Esophagus mucosa (tissue), 1 donor: ENCODE data around the gene IPPK. TPM values are rescaled to one million over a fixed set of nuclear protein-coding genes. Genes with fewer than 3 reads are reported as not detected.

Source experiments
- ATAC-seq: fragments of 200-7000 bp; cut with Tn5 transposase; one replicate; pipeline ENCODE4 v1.9.1; 2020
- total RNA-seq: library from RNA; stranded (reverse); gene quantifications from one replicate; pipeline ENCODE4 v1.2.4, GENCODE V29; 2023
- donor health status: DM: yes; HTN: yes; CAD: no.

The IPPK gene
- total RNA-seq, 1 donor from 2014 or later: 37.6 TPM

- ATAC-seq: no peak
Observed at GRCh38 chr9:92655896-92656536, 13.9 kb downstream of the IPPK start.

- ATAC-seq: no peak
Observed at GRCh38 chr9:92655366-92655765, 14.6 kb downstream of the IPPK start.

GRCh38 chr9:92654481-92655301 lies 15.2 kb downstream of the IPPK start:
- ATAC-seq: peak; percentile 97

GRCh38 chr9:92652461-92652860 lies 17.5 kb downstream of the IPPK start:
- no peak for ATAC-seq

- no peak for ATAC-seq
Observed at GRCh38 chr9:92650839-92651621, 18.9 kb downstream of the IPPK start.

GRCh38 chr9:92650296-92650695 lies 19.6 kb downstream of the IPPK start:
- ATAC-seq: no peak

- ATAC-seq: peak; percentile 9
Observed at GRCh38 chr9:92649007-92649406, 20.9 kb downstream of the IPPK start.

GRCh38 chr9:92648474-92648971 lies 21.4 kb downstream of the IPPK start:
- peak; percentile 5 for ATAC-seq

- no peak for ATAC-seq
Observed at GRCh38 chr9:92647671-92648473, 22.1 kb downstream of the IPPK start.

- ATAC-seq: no peak
Observed at GRCh38 chr9:92645041-92645440, 24.9 kb downstream of the IPPK start.

- ATAC-seq: no peak
Observed at GRCh38 chr9:92644278-92644677, 25.7 kb downstream of the IPPK start.

- no peak for ATAC-seq
Observed at GRCh38 chr9:92642564-92642963, 27.4 kb downstream of the IPPK start.

- no peak for ATAC-seq
Observed at GRCh38 chr9:92642041-92642451, 27.9 kb downstream of the IPPK start.

GRCh38 chr9:92641092-92641809 lies 28.7 kb downstream of the IPPK start:
- no peak for ATAC-seq

- no peak for ATAC-seq
Observed at GRCh38 chr9:92640398-92641091, 29.4 kb downstream of the IPPK start.

- no peak for ATAC-seq
Observed at GRCh38 chr9:92639791-92640271, 30.1 kb downstream of the IPPK start.

- ATAC-seq: no peak
Observed at GRCh38 chr9:92639124-92639523, 30.8 kb downstream of the IPPK start.

- no peak for ATAC-seq
Observed at GRCh38 chr9:92638621-92639101, 31.3 kb downstream of the IPPK start.

- ATAC-seq: no peak
Observed at GRCh38 chr9:92637886-92638620, 31.9 kb downstream of the IPPK start.

- ATAC-seq: no peak
Observed at GRCh38 chr9:92637326-92637725, 32.6 kb downstream of the IPPK start.
